ENCODE measurements around the gene KIRREL3. TPM values are rescaled to one million over a fixed set of nuclear protein-coding genes. Genes with fewer than 3 reads are reported as not detected.

The KIRREL3 gene
- total and polyA plus RNA-seq, 9 of the 15 experiments (the other 6 are each of a cell fraction or from before 2014, with no cell fraction given) = 0.04 to 0.10 TPM; not detected in 7

GRCh38 chr11:126893796-126894195 is 106.8 kb downstream of the KIRREL3 start:
- ChIA-PET CTCF (ENCODE audit: low intra/inter-chr PET ratio) (no interaction called here), POLR2A (interaction anchor here (1.3 kb wide), 1 partner anchor 18 kb away, joined by 3 read pairs; no protein-coding TSS in a partner anchor)
- Histone ChIP-seq H3K9ac (ENCODE audit: insufficient read depth in 1 of 2, low read depth in 2 of 2, low read length in 2 of 2) (no peak overlapping the region), H3K4me3 (no peak overlapping the region), H3K27ac (ENCODE audit: extremely low read depth, low read depth, low read length) (no peak overlapping the region), H3K4me2 (ENCODE audit: insufficient read depth, low read length) (no peak overlapping the region), H2AFZ (ENCODE audit: low read depth, low read length) (no peak overlapping the region), H3K9me1 (ENCODE audit: control insufficient read depth, insufficient read depth, low read length) (no peaks in the 10 kb centered on the region), H3K36me3 (ENCODE audit: control insufficient read depth, insufficient read depth, low read length) (no peaks in the 10 kb centered on the region), H3K27me3 (ENCODE audit: control insufficient read depth in 2 of 2, insufficient read depth in 2 of 2, low read length in 2 of 2) (peaks cover 0 to 3% of the 10 kb centered on the region in 2 experiments; a peak in 1 of 5 replicates), H3K9me3 (replicated peaks; ENCODE audit: control insufficient read depth, insufficient read depth, low read depth, low read length) (no peaks in the 10 kb centered on the region), H4K20me1 (replicated peaks; ENCODE audit: control insufficient read depth, insufficient read depth, low read length) (no peaks in the 10 kb centered on the region), H3K4me1 (replicated peaks in 1 of 2; ENCODE audit: control insufficient read depth in 2 of 2, insufficient read depth in 2 of 2, low read length in 2 of 2) (no peaks in the 10 kb centered on the region), H3K79me2 (ENCODE audit: control insufficient read depth, insufficient read depth, low read length) (no peaks in the 10 kb centered on the region)
- WGBS (ENCODE audit: insufficient coverage, low coverage, missing lambda C conversion rate) = 0% methylated on average over 5 of the region's 5 CpGs
- TF ChIP-seq FOXA3 (CRISPR knock-in tag; conservative IDR thresholded peaks at IDR 0.05 in 1 of 2, IDR thresholded peaks at IDR 0.05 in 1 of 2) (no peak), ZHX1 (conservative IDR thresholded peaks at IDR 0.05; ENCODE audit: low read length) (no peak), SMC3 (conservative IDR thresholded peaks at IDR 0.05; ENCODE audit: insufficient read depth, low read depth, low read length) (no peak), ZKSCAN1 (IDR thresholded peaks at IDR 0.05; ENCODE audit: low read depth, low read length) (no peak)
- no TSS peak for BruUV-seq (replicated peaks)
- no peak for FAIRE-seq
- ATAC-seq = no peak
- DNase-seq (ENCODE audit: extremely low read depth in 1 of 4, low spot score in 3 of 4) = no peak
- intact Hi-C loops (cut with micrococcal nuclease) = no loop called here
- in situ Hi-C loops (cut with MboI) = no loop called here

Measured in K562 (cell line).